ENCODE measurements around the gene AHSA1.

Gene AHSA1

GRCh38 chr14:77473921-77474320, 16.0 kb downstream of the AHSA1 start:
- no peak for DNase-seq (ENCODE audit: low read depth in 2 of 2)

- no peak for DNase-seq (ENCODE audit: low read depth in 2 of 2)
Measured at GRCh38 chr14:77474479-77475177, 16.7 kb downstream of the AHSA1 start.

- no peak for DNase-seq (ENCODE audit: low read depth in 2 of 2)
Measured at GRCh38 chr14:77475432-77476115, 17.7 kb downstream of the AHSA1 start.

- no peak for DNase-seq (ENCODE audit: low read depth in 2 of 2)
Measured at GRCh38 chr14:77478029-77478428, 20.1 kb downstream of the AHSA1 start.

- no peak for DNase-seq (ENCODE audit: low read depth in 2 of 2)
Measured at GRCh38 chr14:77478796-77479195, 20.9 kb downstream of the AHSA1 start.

GRCh38 chr14:77482422-77482821, 24.5 kb downstream of the AHSA1 start:
- no peak for DNase-seq (ENCODE audit: low read depth in 2 of 2)

GRCh38 chr14:77485256-77485655, 27.4 kb downstream of the AHSA1 start:
- no peak for DNase-seq (ENCODE audit: low read depth in 2 of 2)

GRCh38 chr14:77485901-77486678, 28.2 kb downstream of the AHSA1 start:
- no peak for DNase-seq (ENCODE audit: low read depth in 2 of 2)

GRCh38 chr14:77488558-77488957, 30.7 kb downstream of the AHSA1 start:
- DNase-seq (ENCODE audit: low read depth in 2 of 2), result no peak

- DNase-seq (ENCODE audit: low read depth in 2 of 2), result no peak
Measured at GRCh38 chr14:77489041-77489440, 31.1 kb downstream of the AHSA1 start.

- DNase-seq (ENCODE audit: low read depth in 2 of 2), result no peak
Measured at GRCh38 chr14:77490347-77490986, 32.6 kb downstream of the AHSA1 start.

GRCh38 chr14:77491056-77491455, 33.2 kb downstream of the AHSA1 start:
- DNase-seq (ENCODE audit: low read depth in 2 of 2), result no peak

- no peak for DNase-seq (ENCODE audit: low read depth in 2 of 2)
Measured at GRCh38 chr14:77495334-77495733, 37.4 kb downstream of the AHSA1 start.

GRCh38 chr14:77498120-77498979, 40.5 kb downstream of the AHSA1 start, which contains the start of gene ISM2:
Gene ISM2, minus strand, starts transcription at chr14:77498816. Its CDS starts 23 bp downstream, at chr14:77498793.
- peak; percentile 15 to 44 for DNase-seq (ENCODE audit: low read depth in 2 of 2)

GRCh38 chr14:77498984-77499527, 41.2 kb downstream of the AHSA1 start:
- DNase-seq (ENCODE audit: low read depth in 2 of 2), result no peak

- DNase-seq (ENCODE audit: low read depth in 2 of 2), result no peak
Measured at GRCh38 chr14:77502109-77502782, 44.4 kb downstream of the AHSA1 start.

- no peak for DNase-seq (ENCODE audit: low read depth in 2 of 2)
Measured at GRCh38 chr14:77503138-77503537, 45.2 kb downstream of the AHSA1 start.

GRCh38 chr14:77505031-77505430, 47.1 kb downstream of the AHSA1 start:
- no peak for DNase-seq (ENCODE audit: low read depth in 2 of 2)

- DNase-seq (ENCODE audit: low read depth in 2 of 2), result no peak
Measured at GRCh38 chr14:77507762-77508161, 49.9 kb downstream of the AHSA1 start.

GRCh38 chr14:77508249-77508648, 50.4 kb downstream of the AHSA1 start:
- DNase-seq (ENCODE audit: low read depth in 2 of 2), result no peak
